Measurements from ENCODE around the gene CST2.
"Not testable (repeated sequence)": the region's sequence is repeated elsewhere in the genome, so short reads cannot be mapped to it uniquely, and the experiment has no call there.

CST2 gene

DNA sequence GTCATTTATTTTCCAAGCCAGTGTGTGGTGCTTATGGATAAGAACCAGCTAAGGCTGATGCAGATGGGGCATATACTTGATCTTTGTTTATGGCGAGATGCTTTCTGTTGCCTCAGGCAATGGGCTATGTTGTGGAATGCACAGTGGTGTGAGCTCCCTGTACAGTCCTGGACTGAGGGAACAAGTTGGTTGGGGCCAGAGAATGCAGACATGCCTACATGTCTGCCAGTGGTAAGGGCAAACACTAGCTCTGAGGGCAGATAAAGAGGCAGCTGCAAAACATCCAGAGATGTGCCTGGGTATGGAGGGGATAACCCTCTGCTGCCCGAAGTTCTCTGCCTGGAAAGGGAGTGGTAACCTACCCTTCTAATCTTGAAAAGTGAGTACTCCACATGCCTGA is 16.2 kb downstream of the CST2 start:
- not testable (repeated sequence) for DNase-seq (ENCODE audit: low spot score)

DNA sequence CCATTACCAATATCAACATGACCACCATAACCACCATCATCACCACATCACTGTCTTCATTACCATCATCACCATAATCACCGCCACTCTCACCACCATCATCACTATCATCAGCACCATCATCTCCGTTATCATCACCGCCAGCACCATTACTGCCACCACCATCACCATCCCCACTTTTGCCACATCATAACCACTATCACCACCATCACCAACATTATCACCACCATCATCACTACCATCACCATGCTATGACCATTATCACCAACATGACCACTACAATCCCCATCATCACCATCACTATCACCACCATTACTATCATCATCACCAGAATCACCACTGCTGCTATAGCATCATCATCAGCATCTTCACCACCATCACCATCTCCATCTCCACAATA is 25.7 kb downstream of the CST2 start:
- no peak for DNase-seq (ENCODE audit: low spot score)

DNA sequence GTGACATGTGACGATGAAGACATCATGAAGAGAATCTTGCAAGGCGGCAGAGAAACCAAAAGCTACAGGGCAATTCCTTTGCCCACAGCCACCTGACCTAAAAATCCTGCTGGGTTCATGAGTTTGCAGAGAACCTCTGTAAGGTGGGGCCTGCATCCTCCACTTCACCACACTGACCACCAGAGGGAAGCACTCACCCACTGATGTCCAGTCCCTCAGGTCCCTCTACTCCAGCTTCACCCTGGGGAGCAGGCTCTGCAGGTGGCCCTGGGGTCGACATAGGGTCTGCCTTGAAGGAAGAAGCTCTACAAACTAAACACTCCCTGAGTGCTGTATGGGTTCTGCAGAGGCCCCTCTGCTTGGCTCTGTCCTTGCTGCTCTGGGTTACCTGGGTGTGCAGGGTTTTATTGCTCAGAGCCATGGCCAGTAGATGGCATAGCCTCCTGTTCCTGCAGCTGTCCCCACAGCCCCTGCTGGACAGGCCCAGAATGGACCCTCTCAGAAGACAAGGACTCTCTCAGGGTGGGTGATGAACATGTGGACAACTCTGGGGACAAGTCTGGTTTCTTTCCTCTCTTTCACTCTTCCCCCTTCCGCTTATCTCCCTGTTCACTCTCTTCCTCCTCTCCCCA is 27.2 kb downstream of the CST2 start:
- not testable (repeated sequence) for DNase-seq (ENCODE audit: low spot score)

DNA sequence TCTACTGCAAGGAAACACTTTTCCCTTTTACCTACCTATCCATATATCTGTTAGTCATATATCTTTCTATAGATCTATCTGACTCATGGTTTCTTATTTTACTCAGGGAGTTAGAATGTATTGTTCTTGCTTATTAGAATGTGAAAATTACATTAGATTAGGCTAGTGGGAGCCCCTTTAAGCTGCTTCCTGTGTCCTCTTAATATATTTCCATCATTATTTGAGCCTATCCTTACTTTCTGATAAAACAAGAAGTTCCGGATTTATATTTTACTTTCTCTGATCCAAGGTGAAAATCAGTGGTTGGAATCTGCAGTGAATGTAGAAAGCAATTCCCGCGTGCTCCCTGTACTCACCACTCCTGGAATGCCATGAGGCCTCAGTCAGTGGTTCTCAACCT is 31.0 kb downstream of the CST2 start:
- DNase-seq (ENCODE audit: low spot score), result no peak

DNA sequence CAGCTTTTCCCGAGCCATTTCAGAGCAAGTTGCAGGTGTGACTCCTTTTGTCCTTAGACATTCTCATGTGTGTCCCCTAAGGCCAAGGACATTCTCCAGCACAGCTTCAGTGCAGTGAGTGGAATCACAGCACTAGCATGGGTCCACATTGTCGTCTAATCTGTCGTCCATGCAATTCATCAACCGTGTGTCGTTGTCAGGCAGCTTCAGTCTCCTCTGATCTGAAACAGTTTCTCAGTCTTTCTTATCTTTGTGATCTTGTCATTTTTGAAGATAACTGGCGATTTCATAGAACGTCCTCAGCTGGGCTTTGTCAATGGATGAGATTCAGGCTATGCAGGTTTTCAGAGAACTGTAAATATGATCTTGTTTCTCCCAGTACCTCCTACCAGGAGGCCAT is 31.7 kb downstream of the CST2 start:
- DNase-seq (ENCODE audit: low spot score), result no peak

DNA sequence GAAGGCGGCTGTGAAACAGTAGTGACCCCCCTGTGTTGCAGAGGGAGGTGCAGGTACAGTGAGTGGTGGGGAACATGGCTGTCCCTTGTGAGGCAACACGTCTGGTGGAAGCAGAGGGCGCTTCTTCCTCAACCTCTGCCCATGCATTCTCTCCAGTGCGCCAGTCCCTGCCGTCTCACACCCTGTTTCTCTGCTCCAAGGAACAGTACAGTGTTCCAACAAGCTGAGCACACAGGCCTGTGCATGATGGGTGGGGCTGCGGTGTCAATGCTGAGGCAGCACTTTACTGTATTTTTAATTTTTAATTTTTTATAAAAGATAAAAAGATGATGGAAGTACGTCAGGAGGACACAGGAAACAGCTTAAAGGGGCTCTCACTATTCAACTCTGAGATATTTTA is 32.5 kb downstream of the CST2 start:
- no peak for DNase-seq (ENCODE audit: low spot score)

DNA sequence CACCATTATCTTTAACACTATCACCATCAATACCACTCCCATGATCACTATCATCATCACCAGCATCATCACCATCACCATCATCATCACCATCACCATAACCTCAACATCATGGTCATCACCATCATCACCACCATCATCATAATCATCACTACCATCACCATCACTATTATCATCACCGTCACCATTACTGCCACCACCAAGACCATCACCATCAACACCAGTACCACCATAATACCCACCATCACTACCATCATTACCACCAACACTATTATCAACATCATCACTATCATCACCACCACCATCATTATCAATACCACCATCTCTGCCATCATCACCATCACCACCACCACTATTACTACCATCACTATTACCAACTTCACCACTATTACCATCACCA is 43.1 kb downstream of the CST2 start:
- DNase-seq (ENCODE audit: low spot score), result no peak

DNA sequence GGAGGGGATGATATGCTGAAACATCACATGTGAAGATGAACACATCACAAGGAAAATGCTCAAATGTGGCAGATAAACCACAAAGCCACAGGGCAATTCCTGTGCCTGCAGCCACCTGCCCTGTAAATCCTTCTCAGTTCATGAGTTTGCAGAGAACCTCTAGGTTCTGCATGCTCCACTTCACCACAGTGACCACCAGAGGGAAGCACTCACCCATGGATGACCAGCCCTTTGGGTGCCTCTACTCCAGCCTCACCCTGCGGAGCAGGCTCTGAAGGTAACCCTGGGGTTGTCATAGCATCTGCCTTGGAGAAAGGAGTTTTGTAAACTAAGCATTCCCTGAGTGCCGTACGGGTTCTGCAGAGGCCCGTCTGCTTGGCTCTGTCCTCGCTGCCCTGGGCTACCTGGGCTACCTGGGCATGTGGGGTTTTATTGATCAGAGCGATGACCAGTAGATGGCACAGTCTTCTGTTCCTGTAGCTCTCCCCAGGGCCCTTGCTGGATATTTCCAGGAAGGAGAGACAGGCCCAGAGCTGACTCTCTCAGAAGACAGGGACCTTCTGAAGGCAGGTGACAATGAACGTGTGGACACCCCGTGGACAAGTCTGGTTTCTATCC is 44.1 kb downstream of the CST2 start:
- no peak for DNase-seq (ENCODE audit: low spot score)

DNA sequence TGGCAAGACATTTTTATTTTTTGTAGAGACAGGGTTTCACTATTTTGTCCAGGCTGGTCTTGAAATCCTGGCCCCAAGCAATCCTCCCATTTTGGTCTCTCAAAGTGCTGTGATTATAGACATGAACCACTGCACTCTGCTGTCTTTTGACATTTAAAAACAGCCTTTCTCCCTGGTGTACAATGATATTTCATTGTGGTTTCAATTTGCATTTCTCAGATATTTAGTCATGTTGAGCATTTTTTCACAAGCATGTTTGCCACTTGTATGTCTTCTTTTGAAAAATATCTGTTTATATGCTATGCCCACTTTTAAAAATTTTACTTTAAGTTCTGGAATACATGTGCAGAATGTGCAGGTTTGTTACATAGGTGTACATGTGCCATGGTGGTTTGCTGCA is 47.9 kb downstream of the CST2 start:
- DNase-seq (ENCODE audit: low spot score), result not testable (repeated sequence)

DNA sequence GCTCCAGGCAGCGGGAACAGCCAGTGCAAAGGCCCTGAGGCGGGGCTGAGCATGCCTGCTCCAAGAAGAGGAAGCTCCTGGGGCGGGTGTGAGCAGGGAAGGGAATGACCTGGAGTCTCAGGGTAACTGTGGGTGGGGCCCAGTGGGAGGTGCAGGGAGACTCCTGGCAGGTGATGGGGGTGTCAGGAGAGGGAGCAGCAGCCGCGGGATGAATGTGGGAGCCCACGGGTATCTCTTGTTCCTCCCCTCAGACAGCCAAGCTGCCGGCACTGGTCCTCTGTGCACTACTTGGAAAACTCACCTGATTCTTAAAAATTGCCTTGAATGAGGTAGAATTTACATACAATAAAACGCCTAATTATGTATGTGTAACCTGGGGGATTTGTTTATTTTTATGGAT is 49.1 kb downstream of the CST2 start:
- DNase-seq (ENCODE audit: low spot score), result not testable (repeated sequence)

DNA sequence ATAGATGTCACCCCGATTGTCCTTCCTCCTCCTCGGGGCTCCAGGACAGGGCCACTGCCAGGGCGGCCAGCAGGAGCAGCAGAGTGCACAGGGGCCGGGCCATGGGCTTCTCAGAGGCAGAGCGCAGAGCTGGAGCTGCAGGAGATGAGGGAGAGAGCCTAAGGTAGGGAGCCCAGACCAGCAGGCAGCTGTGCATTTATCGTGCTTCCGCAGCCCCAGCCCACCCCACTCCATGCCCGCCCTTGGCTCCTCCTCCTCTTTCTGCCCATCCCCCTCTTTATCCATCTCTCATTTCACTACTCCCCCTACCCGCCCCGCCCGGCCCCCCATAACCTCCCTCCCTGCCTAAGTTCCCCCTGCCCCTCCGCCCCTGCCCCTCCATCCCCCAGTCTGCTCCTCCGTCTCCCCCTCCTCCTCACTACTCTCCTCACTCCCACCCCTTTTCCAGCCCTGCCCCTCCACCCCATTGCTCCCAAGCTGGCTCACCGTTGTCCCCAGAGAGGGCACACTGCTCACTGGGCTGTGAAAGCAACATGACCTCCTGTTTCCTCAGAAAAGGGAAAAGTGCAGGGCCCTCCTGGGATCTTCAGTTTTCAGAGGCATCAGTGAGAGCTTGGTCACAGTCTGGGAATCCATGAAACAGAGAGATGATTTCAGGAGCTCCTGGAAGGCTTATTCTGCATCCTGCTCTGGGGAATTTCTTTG is 50.3 kb downstream of the CST2 start:
- DNase-seq (ENCODE audit: low spot score), result no peak

DNA sequence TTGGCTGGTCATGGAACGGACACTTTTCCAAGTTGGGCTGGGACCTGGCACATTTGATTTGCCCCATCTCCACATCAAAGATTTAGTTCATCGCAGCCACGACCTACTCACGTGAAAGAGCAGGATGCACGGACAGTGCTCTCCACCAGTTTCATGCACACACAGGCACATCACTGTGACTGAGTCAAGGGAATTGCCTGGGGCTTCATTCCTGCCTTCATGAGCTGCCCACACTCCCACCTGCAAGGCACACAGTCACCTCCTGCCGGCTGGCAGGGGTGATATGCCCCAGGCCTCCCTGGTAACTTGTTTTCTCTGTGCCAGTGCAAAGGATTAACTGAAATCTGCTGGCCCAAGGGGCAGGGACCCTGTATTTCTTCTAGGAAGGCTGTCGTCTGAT is 52.4 kb downstream of the CST2 start:
- DNase-seq (ENCODE audit: low spot score), result no peak
